Measurements from ENCODE around the gene CFAP57. TPM values are rescaled to one million over a fixed set of nuclear protein-coding genes. Genes with fewer than 3 reads are reported as not detected.

Gene CFAP57
- total and polyA plus RNA-seq, 2 of the 4 experiments (the other 2 are of a cell fraction): 0.29 to 0.36 TPM

DNA sequence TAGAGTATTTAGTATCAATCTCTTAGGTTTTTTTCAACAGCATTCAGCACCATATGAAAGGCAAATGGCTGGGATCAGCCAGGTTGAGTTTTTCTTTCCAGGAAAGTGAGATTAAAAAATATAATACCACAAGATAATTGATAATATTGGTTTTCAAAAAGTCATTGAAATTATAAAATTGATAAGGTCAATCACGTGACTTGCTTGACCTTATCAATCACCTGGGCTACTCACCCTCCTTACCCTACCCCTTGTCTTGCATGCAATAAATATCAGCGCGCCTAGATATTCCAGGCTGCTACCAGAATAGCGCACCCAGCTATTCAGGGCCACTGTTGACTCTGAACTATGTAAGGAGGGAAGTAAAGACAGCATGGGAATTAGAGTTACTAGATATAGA is 31.5 kb upstream of the CFAP57 start:
- Histone ChIP-seq H2BK5ac (ENCODE audit: low read depth, low read length, poor library complexity, severe bottlenecking) (no peak overlapping the region), H4K8ac (ENCODE audit: low read depth in 2 of 2, low read length in 2 of 2) (no peak overlapping the region), H3K79me1 (ENCODE audit: low read depth in 1 of 2, low read length in 2 of 2) (no peaks in the 10 kb centered on the region), H3K4me2 (ENCODE audit: low read depth, low read length) (no peak overlapping the region), H3K4me3 (ENCODE audit: insufficient read depth, low read depth, low read length) (no peak overlapping the region), H3K18ac (ENCODE audit: low read depth, low read length) (no peak overlapping the region), H4K5ac (ENCODE audit: low read depth, low read length) (no peak overlapping the region), H3K9ac (ENCODE audit: low read depth, low read length) (no peak overlapping the region), H2BK15ac (ENCODE audit: low read depth, low read length) (no peak overlapping the region), H4K20me1 (ENCODE audit: insufficient read depth, low read length) (no peaks in the 10 kb centered on the region), H3K27ac (ENCODE audit: insufficient read depth, low read length) (no peak overlapping the region), H3K23ac (ENCODE audit: low read depth, low read length) (no peak overlapping the region), H2BK120ac (ENCODE audit: low read depth, low read length) (no peak overlapping the region), H3K4ac (ENCODE audit: low read depth, low read length) (no peak overlapping the region), H3K27me3 (ENCODE audit: control insufficient read depth, insufficient read depth, low read length) (peaks cover 13% of the 10 kb centered on the region), H2AK5ac (ENCODE audit: low read depth, low read length) (no peak overlapping the region), H3K4me1 (ENCODE audit: control insufficient read depth, insufficient read depth, low read length) (no peaks in the 10 kb centered on the region), H2BK20ac (ENCODE audit: low read depth, low read length) (no peak overlapping the region), H2AFZ (replicated peaks; ENCODE audit: low read length, poor library complexity) (no peak overlapping the region), H2AK9ac (replicated peaks; ENCODE audit: low read depth, low read length, poor library complexity) (no peak overlapping the region), H3K36me3 (ENCODE audit: control insufficient read depth, insufficient read depth, low read length) (no peaks in the 10 kb centered on the region), H3K56ac (ENCODE audit: extremely low read depth, insufficient read depth, low read length) (no peak overlapping the region), H4K91ac (ENCODE audit: insufficient read depth, low read depth, low read length) (no peak overlapping the region), H3K14ac (replicated peaks; ENCODE audit: low read depth, low read length) (no peak overlapping the region), H3K9me3 (ENCODE audit: control insufficient read depth, insufficient read depth, low read length) (no peaks in the 10 kb centered on the region), H3K9me1 (ENCODE audit: insufficient read depth, low read length) (no peaks in the 10 kb centered on the region)
- in situ Hi-C loops (cut with MboI; ENCODE audit: low sequenced_read_pairs) (no loop called here), intact Hi-C loops (cut with micrococcal nuclease) (loop anchor here (5.0 kb wide), 1 partner anchor 58 kb away; no protein-coding TSS in a partner anchor), dilution Hi-C loops (cut with HindIII; ENCODE audit: low sequenced_read_pairs, unreplicated experiment) (no loop called here)
- no peak for TF ChIP-seq MAFK (IDR thresholded peaks at IDR 0.05; ENCODE audit: low read depth, low read length)
- TF ChIP-seq, protein P1, sequence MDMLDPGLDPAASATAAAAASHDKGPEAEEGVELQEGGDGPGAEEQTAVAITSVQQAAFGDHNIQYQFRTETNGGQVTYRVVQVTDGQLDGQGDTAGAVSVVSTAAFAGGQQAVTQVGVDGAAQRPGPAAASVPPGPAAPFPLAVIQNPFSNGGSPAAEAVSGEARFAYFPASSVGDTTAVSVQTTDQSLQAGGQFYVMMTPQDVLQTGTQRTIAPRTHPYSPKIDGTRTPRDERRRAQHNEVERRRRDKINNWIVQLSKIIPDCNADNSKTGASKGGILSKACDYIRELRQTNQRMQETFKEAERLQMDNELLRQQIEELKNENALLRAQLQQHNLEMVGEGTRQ (IDR thresholded peaks at IDR 0.05; ENCODE audit: low read depth, low read length): no peak
- TF ChIP-seq SMC3 (IDR thresholded peaks at IDR 0.05; ENCODE audit: low read depth, low read length): no peak
- no peak for TF ChIP-seq POLR2A (IDR thresholded peaks at IDR 0.05; ENCODE audit: low read depth, low read length)
- TF ChIP-seq CHD1 (IDR thresholded peaks at IDR 0.05; ENCODE audit: low read depth, low read length): no peak
- no peak for TF ChIP-seq MXI1 (IDR thresholded peaks at IDR 0.05; ENCODE audit: borderline replicate concordance, low read depth, low read length)
- TF ChIP-seq BHLHE40 (IDR thresholded peaks at IDR 0.05; ENCODE audit: low read depth, low read length): no peak
- TF ChIP-seq FOS (IDR thresholded peaks at IDR 0.05; ENCODE audit: low read depth, low read length): no peak
- no peak for TF ChIP-seq MAZ (IDR thresholded peaks at IDR 0.05; ENCODE audit: borderline replicate concordance, low read depth, low read length)
- no peak for TF ChIP-seq ELK1 (IDR thresholded peaks at IDR 0.05; ENCODE audit: borderline replicate concordance, low read depth, low read length)
- ChIA-PET CTCF (no interaction called here), POLR2A (ENCODE audit: unreplicated experiment) (no interaction called here)
- BruUV-seq (replicated peaks): no TSS peak
- no peak for DNase-seq
- no peak for ATAC-seq (ENCODE audit: low read depth)
- WGBS, 2 experiments (ENCODE audit: extremely low coverage in 2 of 2, insufficient read length in 1 of 2): 100% methylated on average over 1 of the region's 4 CpGs; no CpG with 5 or more reads in 1 of the 2 experiments

All from IMR-90 (cell line).